Effector memory CD4-positive, alpha-beta T cell (primary cell): ENCODE results near the gene MC1R.

Experiments
- DNase-seq, 3 donors: peaks; one replicate each; pipeline ENCODE4 v3.0.0-alpha.2; 2020
- H3K27ac ChIP-seq: 2 replicates; pipeline ENCODE4 v1.7.0; 2013; ENCODE audit warnings: mild to moderate bottlenecking, low read length, moderate library complexity; ENCODE audit not compliant: insufficient read depth, poor library complexity, severe bottlenecking
- H3K27me3 ChIP-seq: replicated peaks from 2 replicates; pipeline ENCODE4 v1.7.0; 2013; ENCODE audit warnings: mild to moderate bottlenecking, low read length; ENCODE audit not compliant: insufficient read depth, control insufficient read depth, poor library complexity, severe bottlenecking
- H3K36me3 ChIP-seq: 2 replicates; pipeline ENCODE4 v1.7.0; 2013; ENCODE audit warnings: mild to moderate bottlenecking, low read length, moderate library complexity; ENCODE audit not compliant: control insufficient read depth, insufficient read depth
- H3K4me1 ChIP-seq: 2 replicates; pipeline ENCODE4 v1.7.0; 2013; ENCODE audit warnings: low read length, mild to moderate bottlenecking; ENCODE audit not compliant: control insufficient read depth, insufficient read depth, poor library complexity, severe bottlenecking
- H3K4me3 ChIP-seq: 2 replicates; pipeline ENCODE4 v1.7.0; 2013; ENCODE audit warnings: low read length, low read depth, mild to moderate bottlenecking; ENCODE audit not compliant: insufficient read depth, poor library complexity, severe bottlenecking
- H3K9me3 ChIP-seq: 2 replicates; pipeline ENCODE4 v1.7.0; 2013; ENCODE audit warnings: mild to moderate bottlenecking, low read length, moderate library complexity; ENCODE audit not compliant: control insufficient read depth

MC1R gene

DNA sequence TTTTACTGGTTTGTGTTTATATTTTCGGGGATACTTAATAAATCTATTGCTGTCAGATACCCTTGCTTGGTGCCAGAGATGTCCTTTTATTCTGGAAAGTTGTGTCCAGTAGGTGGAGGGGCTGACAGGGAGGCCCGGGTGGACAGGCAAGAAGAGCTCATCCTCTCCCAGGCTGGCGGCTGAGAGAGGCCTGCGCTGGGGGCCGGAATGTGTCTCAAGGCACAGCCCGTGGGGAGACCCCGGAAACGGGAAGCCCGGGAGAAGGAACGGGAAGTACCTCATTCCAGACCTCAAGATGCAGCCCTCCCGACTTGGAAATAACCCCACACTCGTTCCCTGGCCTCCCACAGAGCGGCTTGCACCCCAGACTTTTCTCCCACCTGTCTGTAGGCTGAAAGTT lies 17.4 kb downstream of the MC1R start:
- no peak for DNase-seq
- no peaks in the 10 kb centered on the region for H3K36me3 ChIP-seq
- no peaks in the 10 kb centered on the region for H3K27me3 ChIP-seq
- no peaks in the 10 kb centered on the region for H3K9me3 ChIP-seq
- H3K27ac ChIP-seq: no peak overlapping the region
- no peak overlapping the region for H3K4me3 ChIP-seq
- no peaks in the 10 kb centered on the region for H3K4me1 ChIP-seq

DNA sequence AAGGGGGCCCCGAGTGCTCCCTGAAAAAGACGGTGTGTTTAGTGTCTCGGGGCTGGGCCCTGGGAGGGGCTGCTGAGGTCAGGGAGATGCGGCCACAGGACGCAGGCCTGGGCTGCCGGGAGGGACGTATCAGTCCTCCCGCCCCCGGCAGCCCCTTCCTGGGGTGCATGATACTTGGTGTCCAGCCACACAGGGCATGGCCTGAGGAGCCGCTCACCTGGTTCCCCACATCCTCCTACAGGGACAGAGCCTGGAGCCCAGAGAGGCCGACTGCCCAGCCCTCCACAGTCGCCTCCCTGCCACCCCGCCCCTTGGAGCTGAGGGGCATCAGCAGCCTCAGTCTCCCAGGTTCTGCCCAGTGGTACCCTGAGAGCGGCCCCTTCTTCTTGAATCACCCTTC lies 17.8 kb downstream of the MC1R start:
- no peaks in the 10 kb centered on the region for H3K9me3 ChIP-seq

GRCh38 chr16:89936981-89937380 lies 18.3 kb downstream of the MC1R start:
- no peak overlapping the region for H3K4me3 ChIP-seq
- no peak for DNase-seq
- no peaks in the 10 kb centered on the region for H3K4me1 ChIP-seq
- no peaks in the 10 kb centered on the region for H3K9me3 ChIP-seq
- H3K27me3 ChIP-seq: no peaks in the 10 kb centered on the region
- H3K36me3 ChIP-seq: no peaks in the 10 kb centered on the region
- H3K27ac ChIP-seq: no peak overlapping the region

More for the DNA sequence above, 17.8 kb downstream of the MC1R start:
- Histone ChIP-seq H3K27me3 (no peaks in the 10 kb centered on the region), H3K36me3 (no peaks in the 10 kb centered on the region), H3K27ac (no peak overlapping the region), H3K4me3 (no peak overlapping the region), H3K4me1 (no peaks in the 10 kb centered on the region)
- DNase-seq: no peak

DNA sequence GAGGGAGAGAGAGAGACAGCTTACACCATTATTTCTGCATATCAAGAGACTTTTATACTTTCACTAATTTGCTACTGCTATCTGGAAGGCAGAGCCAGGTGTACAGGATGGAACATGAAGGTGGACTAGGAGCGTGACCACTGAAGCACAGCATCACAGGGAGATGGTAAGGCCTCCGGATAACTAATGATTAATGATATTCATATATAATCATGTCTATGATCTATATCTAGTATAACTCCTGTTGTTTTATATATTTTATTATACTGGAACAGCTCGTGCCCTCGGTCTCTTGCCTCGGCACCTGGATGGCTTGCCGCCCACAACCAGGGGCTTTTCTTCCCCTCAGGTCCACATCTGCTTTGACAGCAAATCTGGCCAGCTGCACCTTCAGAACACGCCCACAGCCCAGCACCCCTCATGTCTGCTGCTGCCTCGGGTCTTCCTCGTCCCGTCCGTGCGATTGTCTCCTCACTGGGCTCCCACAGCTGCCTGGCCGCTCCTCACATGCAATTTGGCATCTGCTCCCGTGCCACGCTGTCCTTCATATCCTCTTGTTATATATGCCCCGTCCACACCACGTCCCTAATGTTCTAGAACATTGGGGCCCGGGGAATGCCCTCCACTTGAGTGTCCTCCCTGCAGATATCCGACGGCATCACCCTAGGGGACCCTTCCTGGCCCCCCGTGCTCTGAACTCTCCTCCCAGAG lies 19.7 kb downstream of the MC1R start:
- Histone ChIP-seq H3K4me1 (no peaks in the 10 kb centered on the region), H3K27me3 (no peaks in the 10 kb centered on the region), H3K4me3 (no peak overlapping the region), H3K27ac (no peak overlapping the region), H3K9me3 (no peaks in the 10 kb centered on the region), H3K36me3 (no peaks in the 10 kb centered on the region)
- no peak for DNase-seq

GRCh38 chr16:89944773-89945172 lies 26.1 kb downstream of the MC1R start:
- H3K27ac ChIP-seq: no peak overlapping the region
- peaks cover 11% of the 10 kb centered on the region for H3K4me1 ChIP-seq
- DNase-seq: no peak
- H3K27me3 ChIP-seq: no peaks in the 10 kb centered on the region
- no peak overlapping the region for H3K4me3 ChIP-seq
- H3K9me3 ChIP-seq: no peaks in the 10 kb centered on the region
- H3K36me3 ChIP-seq: no peaks in the 10 kb centered on the region

GRCh38 chr16:89945654-89946053 lies 27.0 kb downstream of the MC1R start:
- no peak for DNase-seq
- Histone ChIP-seq H3K27ac (no peak overlapping the region), H3K27me3 (no peaks in the 10 kb centered on the region), H3K36me3 (no peaks in the 10 kb centered on the region), H3K9me3 (no peaks in the 10 kb centered on the region), H3K4me3 (no peak overlapping the region), H3K4me1 (peaks cover 11% of the 10 kb centered on the region)

DNA sequence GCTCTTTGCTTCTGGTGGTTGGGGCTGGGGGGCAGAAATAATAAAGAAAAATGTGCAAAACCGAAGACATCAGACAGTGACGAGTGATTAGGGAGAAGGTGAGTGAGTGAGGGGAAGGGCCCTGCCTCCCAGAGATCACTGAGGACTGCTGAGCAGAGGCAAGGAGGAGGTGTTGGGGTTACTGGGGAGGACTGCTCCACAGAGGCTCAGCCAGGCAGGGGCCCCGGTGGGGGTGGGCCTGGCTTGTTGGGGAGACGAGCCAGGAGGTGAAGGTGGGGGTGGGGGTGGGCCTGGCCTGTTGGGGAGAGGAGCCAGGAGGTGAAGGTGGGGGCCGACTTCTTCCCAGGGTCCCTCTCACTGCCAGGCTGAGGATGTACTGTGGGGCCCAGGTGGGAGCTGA lies 27.9 kb downstream of the MC1R start:
- Histone ChIP-seq H3K4me1 (peaks cover 11% of the 10 kb centered on the region), H3K4me3 (no peak overlapping the region), H3K9me3 (no peaks in the 10 kb centered on the region), H3K27ac (no peak overlapping the region), H3K27me3 (no peaks in the 10 kb centered on the region), H3K36me3 (no peaks in the 10 kb centered on the region)
- no peak for DNase-seq

DNA sequence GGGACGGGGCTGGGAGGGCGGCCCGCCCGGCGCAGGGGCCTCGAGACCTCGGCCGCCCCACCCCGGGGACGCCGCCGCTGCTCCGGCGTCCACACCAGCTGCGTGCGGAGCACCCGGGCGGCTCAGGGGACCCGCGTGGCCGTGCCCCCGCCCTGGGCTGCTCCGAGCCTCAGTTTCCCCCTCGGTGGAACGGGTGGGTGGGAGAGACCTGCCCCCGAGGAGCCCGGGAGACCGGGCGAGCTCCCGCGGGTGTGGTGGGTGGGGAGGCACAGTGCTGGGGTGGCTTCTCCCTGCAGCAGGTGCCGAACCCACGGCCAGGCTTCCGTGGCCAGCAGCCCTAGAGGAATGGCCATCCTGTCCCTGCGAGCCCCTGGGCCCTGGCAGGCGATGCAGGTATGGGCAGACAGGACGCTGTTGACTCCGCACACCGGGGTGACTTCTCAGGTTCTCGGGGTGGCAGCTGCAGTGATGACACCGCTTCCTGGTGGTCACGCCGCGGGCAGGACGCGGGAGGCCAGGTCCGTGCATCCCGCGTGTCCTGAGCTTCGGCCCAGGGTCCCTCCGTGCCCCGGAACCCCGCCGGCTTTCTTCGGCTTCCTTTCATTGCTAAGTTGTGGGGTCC lies 30.6 kb downstream of the MC1R start:
- H3K4me3 ChIP-seq: peak overlapping the region; percentile 53
- H3K36me3 ChIP-seq: no peaks in the 10 kb centered on the region
- no peaks in the 10 kb centered on the region for H3K9me3 ChIP-seq
- no peak overlapping the region for H3K27ac ChIP-seq
- DNase-seq: no peak
- H3K4me1 ChIP-seq: peaks cover 11% of the 10 kb centered on the region
- no peaks in the 10 kb centered on the region for H3K27me3 ChIP-seq

GRCh38 chr16:89949756-89950155 lies 31.1 kb downstream of the MC1R start:
- H3K27ac ChIP-seq: no peak overlapping the region
- peaks cover 11% of the 10 kb centered on the region for H3K4me1 ChIP-seq
- H3K4me3 ChIP-seq: no peak overlapping the region
- no peaks in the 10 kb centered on the region for H3K36me3 ChIP-seq
- H3K27me3 ChIP-seq: no peaks in the 10 kb centered on the region
- H3K9me3 ChIP-seq: no peaks in the 10 kb centered on the region
- DNase-seq: no peak

GRCh38 chr16:89951509-89951908 lies 32.8 kb downstream of the MC1R start:
- peaks cover under 1% of the 10 kb centered on the region for H3K36me3 ChIP-seq
- no peak for DNase-seq

More at GRCh38 chr16:89951509-89951908, 32.8 kb downstream of the MC1R start:
- no peaks in the 10 kb centered on the region for H3K27me3 ChIP-seq
- H3K4me1 ChIP-seq: peaks cover 11% of the 10 kb centered on the region
- H3K27ac ChIP-seq: no peak overlapping the region
- H3K9me3 ChIP-seq: no peaks in the 10 kb centered on the region
- no peak overlapping the region for H3K4me3 ChIP-seq
